ENCODE measurements around the gene MAPKAPK2.
A peak's percentile ranks its signal among the peaks of the same experiment; 100 is the strongest.
"Not testable (repeated sequence)": the region's sequence is repeated elsewhere in the genome, so short reads cannot be mapped to it uniquely, and the experiment has no call there.

The MAPKAPK2 gene

GRCh38 chr1:206684478-206685333, at the start of gene MAPKAPK2:
Gene MAPKAPK2, plus strand, starts transcription at chr1:206684905. Its CDS starts 325 bp downstream, at chr1:206685230.
- DNase-seq (ENCODE audit: low read depth), result no peak

GRCh38 chr1:206635080-206635977, 49.4 kb upstream of the MAPKAPK2 start, which contains the start of gene DYRK3:
Gene DYRK3, plus strand, starts transcription at chr1:206635536. Its CDS starts 168 bp downstream, at chr1:206635704.
- peak; percentile 89 for DNase-seq (ENCODE audit: low read depth)

- DNase-seq (ENCODE audit: low read depth), result no peak
These were observed 48.7 kb upstream of the MAPKAPK2 start for GRCh38 chr1:206635978-206636345.

GRCh38 chr1:206636671-206637070, 48.0 kb upstream of the MAPKAPK2 start:
- no peak for DNase-seq (ENCODE audit: low read depth)

GRCh38 chr1:206637605-206638004, 47.1 kb upstream of the MAPKAPK2 start:
- DNase-seq (ENCODE audit: low read depth), result no peak

- DNase-seq (ENCODE audit: low read depth), result not testable (repeated sequence)
These were observed 42.6 kb upstream of the MAPKAPK2 start for GRCh38 chr1:206642074-206642473.

GRCh38 chr1:206643118-206643698, 41.5 kb upstream of the MAPKAPK2 start:
- DNase-seq (ENCODE audit: low read depth), result no peak

GRCh38 chr1:206646504-206646903, 38.2 kb upstream of the MAPKAPK2 start:
- no peak for DNase-seq (ENCODE audit: low read depth)

- no peak for DNase-seq (ENCODE audit: low read depth)
These were observed 37.5 kb upstream of the MAPKAPK2 start for GRCh38 chr1:206647224-206647623.

GRCh38 chr1:206649261-206649921, 35.3 kb upstream of the MAPKAPK2 start:
- no peak for DNase-seq (ENCODE audit: low read depth)

- no peak for DNase-seq (ENCODE audit: low read depth)
These were observed 33.7 kb upstream of the MAPKAPK2 start for GRCh38 chr1:206651014-206651413.

- no peak for DNase-seq (ENCODE audit: low read depth)
These were observed 32.5 kb upstream of the MAPKAPK2 start for GRCh38 chr1:206651958-206652890.

- DNase-seq (ENCODE audit: low read depth), result no peak
These were observed 30.8 kb upstream of the MAPKAPK2 start for GRCh38 chr1:206653715-206654459.

- no peak for DNase-seq (ENCODE audit: low read depth)
These were observed 29.9 kb upstream of the MAPKAPK2 start for GRCh38 chr1:206654828-206655227.

- no peak for DNase-seq (ENCODE audit: low read depth)
These were observed 29.2 kb upstream of the MAPKAPK2 start for GRCh38 chr1:206655471-206655882.

- no peak for DNase-seq (ENCODE audit: low read depth)
These were observed 27.8 kb upstream of the MAPKAPK2 start for GRCh38 chr1:206656936-206657335.

GRCh38 chr1:206657751-206658150, 27.0 kb upstream of the MAPKAPK2 start:
- DNase-seq (ENCODE audit: low read depth), result no peak

GRCh38 chr1:206658264-206658980, 26.3 kb upstream of the MAPKAPK2 start:
- DNase-seq (ENCODE audit: low read depth), result no peak

GRCh38 chr1:206658981-206659273, 25.8 kb upstream of the MAPKAPK2 start:
- DNase-seq (ENCODE audit: low read depth), result no peak

GRCh38 chr1:206660136-206660535, 24.6 kb upstream of the MAPKAPK2 start:
- no peak for DNase-seq (ENCODE audit: low read depth)

Measured in CMK (cell line).